ENCODE measurements around the gene AGAP3. TPM values are rescaled to one million over a fixed set of nuclear protein-coding genes. Genes with fewer than 3 reads are reported as not detected.

AGAP3 gene
- total RNA-seq, 1 experiment from 2014 or later: 103 TPM

GRCh38 chr7:151093748-151094147 is 7.5 kb downstream of the AGAP3 start:
- H3K27ac ChIP-seq (ENCODE audit: low read length): no peak overlapping the region
- BruUV-seq (replicated peaks): no TSS peak
- intact Hi-C loops (cut with micrococcal nuclease; ENCODE audit: unreplicated experiment): no loop called here
- H3K4me1 ChIP-seq (ENCODE audit: control insufficient read depth, insufficient read depth, low read length): peaks cover 17% of the 10 kb centered on the region; the same call in 1 of the 2 replicates
- ChIA-PET CTCF (no interaction called here), POLR2A (no interaction called here)
- no peaks in the 10 kb centered on the region for H3K27me3 ChIP-seq (ENCODE audit: control insufficient read depth, insufficient read depth, low read length)
- H3K4me3 ChIP-seq (ENCODE audit: low read depth in 2 of 2, low read length in 2 of 2): no peak overlapping the region
- TF ChIP-seq SIN3A (IDR thresholded peaks at IDR 0.05; ENCODE audit: borderline replicate concordance, insufficient read depth, low read depth, low read length) (no peak), CTCF (IDR thresholded peaks at IDR 0.05) (no peak), REST (IDR thresholded peaks at IDR 0.05; ENCODE audit: insufficient read depth in 1 of 2, low read depth in 2 of 2, low read length in 1 of 2) (no peak), POLR2AphosphoS5 (IDR thresholded peaks at IDR 0.05; ENCODE audit: low read depth, low read length) (no peak)
- DNase-seq (ENCODE audit: low read depth, low spot score) (no peak), ATAC-seq (no peak)
- no peaks in the 10 kb centered on the region for H3K36me3 ChIP-seq (ENCODE audit: control insufficient read depth, insufficient read depth, low read length)
- in situ Hi-C loops (cut with HindIII; ENCODE audit: low pct_unique_long_range_greater_than_20kb, low sequenced_read_pairs): no loop called here
- no peaks in the 10 kb centered on the region for H3K9me3 ChIP-seq (ENCODE audit: control insufficient read depth, insufficient read depth, low read depth, low read length)

DNA sequence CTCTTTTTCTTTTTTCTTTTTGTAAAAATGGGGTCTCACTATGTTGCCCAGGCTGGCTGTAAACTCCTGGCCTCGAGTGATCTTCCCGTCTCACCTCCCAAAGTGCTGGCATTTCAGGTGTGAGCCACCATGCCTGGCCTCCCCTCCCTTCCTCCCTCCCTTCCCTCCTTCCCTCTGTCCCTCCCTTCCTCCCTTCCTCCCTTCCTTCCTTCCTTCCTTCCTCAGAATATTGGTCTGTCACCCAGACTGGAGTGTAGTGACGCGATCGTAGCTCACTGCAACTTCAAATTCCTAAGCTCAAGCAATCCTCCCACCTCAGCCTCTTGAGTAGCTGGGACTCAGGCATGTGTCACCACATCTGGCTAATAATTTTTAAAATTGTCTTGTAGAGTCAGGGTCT is 8.4 kb downstream of the AGAP3 start:
- intact Hi-C loops (cut with micrococcal nuclease; ENCODE audit: unreplicated experiment) (no loop called here), in situ Hi-C loops (cut with HindIII; ENCODE audit: low pct_unique_long_range_greater_than_20kb, low sequenced_read_pairs) (no loop called here)
- BruUV-seq (replicated peaks): no TSS peak
- no peak; the same call in 1 of the 2 replicates for ATAC-seq
- no peak for DNase-seq (ENCODE audit: low read depth, low spot score)
- ChIA-PET POLR2A (interaction anchor here (0.6 to 0.8 kb wide), 3 partner anchors 32 to 75 kb away, joined by 3 to 15 read pairs (median 6); no protein-coding TSS in a partner anchor), CTCF (interaction anchor here (0.5 to 0.7 kb wide), 2 partner anchors 18 to 34 kb away, joined by 3 to 4 read pairs; no protein-coding TSS in a partner anchor)
- Histone ChIP-seq H3K4me1 (ENCODE audit: control insufficient read depth, insufficient read depth, low read length) (peaks cover 7% of the 10 kb centered on the region; the same call in 1 of the 2 replicates), H3K4me3 (ENCODE audit: low read depth in 2 of 2, low read length in 2 of 2) (no peak overlapping the region), H3K27ac (ENCODE audit: low read length) (no peak overlapping the region), H3K9me3 (ENCODE audit: control insufficient read depth, insufficient read depth, low read depth, low read length) (no peaks in the 10 kb centered on the region), H3K36me3 (ENCODE audit: control insufficient read depth, insufficient read depth, low read length) (no peaks in the 10 kb centered on the region), H3K27me3 (ENCODE audit: control insufficient read depth, insufficient read depth, low read length) (no peaks in the 10 kb centered on the region)
- TF ChIP-seq POLR2AphosphoS5 (IDR thresholded peaks at IDR 0.05; ENCODE audit: low read depth, low read length) (no peak), REST (IDR thresholded peaks at IDR 0.05; ENCODE audit: insufficient read depth in 1 of 2, low read depth in 2 of 2, low read length in 1 of 2) (no peak), SIN3A (IDR thresholded peaks at IDR 0.05; ENCODE audit: borderline replicate concordance, insufficient read depth, low read depth, low read length) (no peak), TCF7L2 (IDR thresholded peaks at IDR 0.05; ENCODE audit: low read depth, low read length) (no peak), CTCF (IDR thresholded peaks at IDR 0.05) (no peak)

Measured in Panc1 (cell line).